ENCODE results near the gene TSKS. TPM values are rescaled to one million over a fixed set of nuclear protein-coding genes. Genes with fewer than 3 reads are reported as not detected.

Gene TSKS
- polyA plus RNA-seq, 1 donor from 2014 or later, result 0.15 TPM

DNA sequence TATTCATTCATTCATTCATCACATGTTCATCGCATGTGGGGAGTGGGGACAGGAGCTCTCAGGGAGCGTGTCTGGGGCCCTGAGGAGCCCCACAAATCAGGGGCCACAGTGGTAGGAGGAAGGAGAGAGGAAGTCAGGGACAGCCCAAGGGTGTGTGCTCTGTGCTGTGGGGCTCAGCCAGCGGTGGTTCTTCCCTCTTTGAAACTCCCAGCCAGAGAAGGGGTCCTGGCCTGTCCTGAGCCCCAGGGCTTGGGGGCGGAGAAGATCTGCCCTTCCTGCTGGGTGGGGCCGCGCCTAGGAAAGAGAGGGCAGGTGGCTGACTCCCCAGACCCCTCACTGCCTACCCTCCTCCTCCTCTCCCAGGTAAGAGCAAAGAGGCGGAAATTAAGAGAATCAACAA is 18.3 kb upstream of the TSKS start:
- no peaks in the 10 kb centered on the region for H3K27me3 Mint-ChIP-seq
- peaks cover 4% of the 10 kb centered on the region for H3K36me3 Mint-ChIP-seq
- no peaks in the 10 kb centered on the region for H3K9me3 Mint-ChIP-seq
- H3K27ac Mint-ChIP-seq, result peak overlapping the region in 1 of 3 donors; percentile 59
- peaks cover 15 to 22% (median 19%) of the 10 kb centered on the region in 3 donors for H3K4me1 Mint-ChIP-seq
- no peak overlapping the region for H3K4me3 Mint-ChIP-seq

- H3K27ac Mint-ChIP-seq, result peak overlapping the region in 2 of 3 donors; percentile 59 to 82
- peaks cover 4% of the 10 kb centered on the region for H3K36me3 Mint-ChIP-seq
- H3K4me1 Mint-ChIP-seq, result peaks cover 15 to 22% (median 19%) of the 10 kb centered on the region in 3 donors
- H3K27me3 Mint-ChIP-seq, result no peaks in the 10 kb centered on the region
- no peaks in the 10 kb centered on the region for H3K9me3 Mint-ChIP-seq
- no peak overlapping the region for H3K4me3 Mint-ChIP-seq
These were observed 17.8 kb upstream of the TSKS start for GRCh38 chr19:49780861-49781260.

- peaks cover 15 to 23% (median 19%) of the 10 kb centered on the region in 3 donors for H3K4me1 Mint-ChIP-seq
These were observed 16.8 kb upstream of the TSKS start for GRCh38 chr19:49779731-49780555.

DNA sequence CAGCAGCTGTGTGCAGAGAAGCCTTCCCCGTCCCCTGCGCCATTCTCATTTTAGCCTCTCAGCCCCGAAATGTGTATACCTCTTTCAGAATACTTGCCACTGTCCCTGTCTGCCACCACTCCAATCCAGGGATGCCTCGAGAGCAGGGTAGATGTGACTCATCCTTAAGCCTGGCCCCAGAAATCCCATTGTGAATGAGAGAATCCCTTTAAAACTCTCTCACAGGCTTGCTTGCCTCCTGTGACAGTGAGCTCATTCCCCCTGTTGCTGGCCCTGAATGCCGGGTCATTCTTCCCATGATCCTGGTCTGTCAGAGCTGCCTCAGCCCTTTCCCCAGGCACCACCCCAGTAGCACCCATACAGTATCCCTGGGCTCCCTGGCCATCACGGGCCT is 13.3 kb upstream of the TSKS start:
- peaks cover 7% of the 10 kb centered on the region for H3K36me3 Mint-ChIP-seq
- H3K4me1 Mint-ChIP-seq, result peaks cover 15 to 26% (median 19%) of the 10 kb centered on the region in 3 donors
- H3K27me3 Mint-ChIP-seq, result no peaks in the 10 kb centered on the region
- H3K27ac Mint-ChIP-seq, result no peak overlapping the region
- no peaks in the 10 kb centered on the region for H3K9me3 Mint-ChIP-seq
- H3K4me3 Mint-ChIP-seq, result no peak overlapping the region

More at GRCh38 chr19:49779731-49780555, 16.8 kb upstream of the TSKS start:
- Mint-ChIP-seq H3K27me3 (no peaks in the 10 kb centered on the region), H3K4me3 (peak overlapping the region in 3 of 4 donors; percentile 16 to 79 (median 48)), H3K27ac (peak overlapping the region; percentile 3 to 82 (median 67)), H3K9me3 (no peaks in the 10 kb centered on the region), H3K36me3 (peaks cover 4% of the 10 kb centered on the region)

GRCh38 chr19:49775742-49776370 is 12.8 kb upstream of the TSKS start:
- Mint-ChIP-seq H3K36me3 (peaks cover 7% of the 10 kb centered on the region), H3K27me3 (no peaks in the 10 kb centered on the region), H3K9me3 (no peaks in the 10 kb centered on the region), H3K4me3 (no peak overlapping the region), H3K27ac (no peak overlapping the region), H3K4me1 (peaks cover 15 to 21% (median 15%) of the 10 kb centered on the region in 3 donors)

DNA sequence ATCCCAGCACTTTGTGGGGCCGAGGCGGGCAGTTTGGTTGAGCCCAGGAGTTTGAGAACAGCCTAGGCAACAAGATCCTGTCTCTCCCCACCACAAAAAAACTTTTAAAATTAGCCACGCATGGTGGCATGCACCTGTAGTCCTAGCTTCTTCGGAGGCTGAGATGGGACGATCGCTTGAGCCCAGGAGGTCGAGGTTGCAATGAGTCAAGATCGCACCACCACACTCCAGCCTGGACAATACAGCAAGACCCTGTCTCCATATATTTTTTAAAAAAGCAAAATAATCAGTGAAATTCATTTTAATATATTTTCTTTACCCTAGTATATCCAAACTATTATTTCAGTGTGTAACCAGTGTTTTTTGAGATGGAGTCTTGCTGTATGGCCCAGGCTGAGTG is 11.9 kb upstream of the TSKS start:
- peaks cover 9 to 12% (median 10%) of the 10 kb centered on the region in 3 donors for H3K4me1 Mint-ChIP-seq
- peaks cover 3% of the 10 kb centered on the region for H3K36me3 Mint-ChIP-seq
- no peaks in the 10 kb centered on the region for H3K9me3 Mint-ChIP-seq
- H3K27ac Mint-ChIP-seq, result no peak overlapping the region
- H3K4me3 Mint-ChIP-seq, result no peak overlapping the region
- H3K27me3 Mint-ChIP-seq, result no peaks in the 10 kb centered on the region

- H3K27me3 Mint-ChIP-seq, result no peaks in the 10 kb centered on the region
- H3K27ac Mint-ChIP-seq, result peak overlapping the region in 1 of 3 donors; percentile 78
- no peaks in the 10 kb centered on the region for H3K9me3 Mint-ChIP-seq
- H3K4me1 Mint-ChIP-seq, result peaks cover 4 to 10% (median 10%) of the 10 kb centered on the region in 3 donors
- H3K4me3 Mint-ChIP-seq, result no peak overlapping the region
- peaks cover 3% of the 10 kb centered on the region for H3K36me3 Mint-ChIP-seq
These were observed 10.7 kb upstream of the TSKS start for GRCh38 chr19:49773663-49774350.

- no peak overlapping the region for H3K27ac Mint-ChIP-seq
These were observed 9.8 kb upstream of the TSKS start for GRCh38 chr19:49772850-49773432.

GRCh38 chr19:49771674-49772139 is 8.6 kb upstream of the TSKS start:
- Mint-ChIP-seq H3K4me3 (peak overlapping the region in 2 of 4 donors; percentile 21 to 24), H3K9me3 (no peaks in the 10 kb centered on the region), H3K4me1 (peaks cover 4 to 23% (median 21%) of the 10 kb centered on the region in 3 donors), H3K27ac (peak overlapping the region in 1 of 3 donors; percentile 43), H3K27me3 (no peaks in the 10 kb centered on the region), H3K36me3 (peaks cover 3% of the 10 kb centered on the region)

More at GRCh38 chr19:49772850-49773432, 9.8 kb upstream of the TSKS start:
- no peaks in the 10 kb centered on the region for H3K27me3 Mint-ChIP-seq
- H3K9me3 Mint-ChIP-seq, result no peaks in the 10 kb centered on the region
- H3K4me1 Mint-ChIP-seq, result peaks cover 0 to 16% (median 13%) of the 10 kb centered on the region in 3 donors
- no peak overlapping the region for H3K4me3 Mint-ChIP-seq
- H3K36me3 Mint-ChIP-seq, result peaks cover 3% of the 10 kb centered on the region

DNA sequence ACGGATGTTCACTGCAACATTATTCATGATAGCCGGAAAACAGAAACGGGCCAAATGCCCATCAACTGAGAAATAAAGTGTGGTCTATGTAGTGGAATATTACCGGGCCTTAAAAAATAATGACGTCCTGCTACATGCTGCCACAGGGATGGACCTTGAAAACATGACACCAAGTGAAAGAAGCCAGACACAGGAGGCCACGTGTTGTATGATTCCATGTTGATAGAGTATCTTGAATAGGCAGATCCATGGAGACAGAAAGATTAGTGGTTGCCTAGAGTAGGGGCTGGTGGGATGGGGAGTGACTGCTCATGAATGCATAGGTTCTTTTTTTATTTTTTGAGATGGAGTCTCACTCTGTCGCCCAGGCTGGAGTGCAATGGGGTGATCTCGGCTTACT is 7.4 kb upstream of the TSKS start:
- Mint-ChIP-seq H3K9me3 (no peaks in the 10 kb centered on the region), H3K36me3 (peaks cover 3% of the 10 kb centered on the region), H3K4me1 (peaks cover 4 to 28% (median 23%) of the 10 kb centered on the region in 3 donors), H3K27me3 (no peaks in the 10 kb centered on the region), H3K4me3 (no peak overlapping the region), H3K27ac (no peak overlapping the region)

DNA sequence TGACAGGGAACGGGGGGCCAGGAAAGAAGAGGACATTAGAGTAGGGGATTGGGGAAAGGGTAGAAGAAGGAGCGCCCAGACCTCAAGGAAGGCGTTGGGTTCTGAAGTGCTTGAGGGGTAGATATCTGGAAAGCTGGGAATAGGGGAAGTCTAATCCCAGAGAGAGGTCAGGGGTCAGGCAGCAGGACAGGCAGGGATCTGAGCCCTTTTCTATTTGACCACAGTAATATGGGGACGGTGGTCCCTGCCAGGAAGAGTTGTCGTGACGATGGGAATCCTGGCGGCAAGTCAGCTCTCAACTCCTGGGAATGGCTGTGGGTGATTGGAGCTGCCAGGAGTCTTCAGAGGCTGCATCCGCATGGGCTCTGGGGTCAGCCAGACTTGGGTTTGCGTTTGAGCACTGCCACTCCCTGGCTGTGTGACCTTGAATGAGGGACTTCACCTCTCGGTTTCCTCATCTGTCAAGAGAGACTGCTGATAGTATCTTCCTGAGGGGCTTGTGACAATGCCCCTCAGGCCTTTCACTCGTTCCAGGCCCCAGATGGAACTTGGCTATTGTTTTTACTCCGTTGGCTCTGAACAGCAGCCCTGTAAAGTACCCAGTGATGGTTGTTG is 5.0 kb upstream of the TSKS start:
- no peaks in the 10 kb centered on the region for H3K9me3 Mint-ChIP-seq
- peak overlapping the region; percentile 81 to 96 (median 88) for H3K4me3 Mint-ChIP-seq
- H3K27me3 Mint-ChIP-seq, result no peaks in the 10 kb centered on the region
- no peak overlapping the region for H3K27ac Mint-ChIP-seq
- H3K4me1 Mint-ChIP-seq, result peaks cover 4 to 27% (median 25%) of the 10 kb centered on the region in 3 donors
- no peaks in the 10 kb centered on the region for H3K36me3 Mint-ChIP-seq

GRCh38 chr19:49767381-49767780 is 4.3 kb upstream of the TSKS start:
- Mint-ChIP-seq H3K4me1 (peaks cover 4 to 27% (median 25%) of the 10 kb centered on the region in 3 donors), H3K9me3 (no peaks in the 10 kb centered on the region), H3K27me3 (no peaks in the 10 kb centered on the region), H3K4me3 (peak overlapping the region; percentile 81 to 96 (median 88)), H3K27ac (peak overlapping the region; percentile 19 to 90 (median 51)), H3K36me3 (no peaks in the 10 kb centered on the region)

GRCh38 chr19:49766930-49767299 is 3.8 kb upstream of the TSKS start, which contains the start of gene AP2A1:
Gene AP2A1, plus strand, starts transcription at chr19:49767001. Its CDS starts 133 bp downstream, at chr19:49767134.
- H3K27me3 Mint-ChIP-seq, result no peaks in the 10 kb centered on the region
- H3K4me1 Mint-ChIP-seq, result peaks cover 4 to 27% (median 25%) of the 10 kb centered on the region in 3 donors
- no peaks in the 10 kb centered on the region for H3K36me3 Mint-ChIP-seq
- H3K27ac Mint-ChIP-seq, result peak within 1 kb of the TSS; percentile 50 to 96 (median 84)
- H3K9me3 Mint-ChIP-seq, result no peaks in the 10 kb centered on the region
- peak within 1 kb of the TSS; percentile 81 to 97 (median 91) for H3K4me3 Mint-ChIP-seq
